T-helper 1 cell treated with Interleukin-12 subunit alpha and Interleukin-12 subunit beta and Interleukin-4 antibody, amounts not matched to agents 30 ng/mL and 1 ng/mL, for 36 hours (primary cell): ENCODE data around the gene GATM. TPM values are rescaled to one million over a fixed set of nuclear protein-coding genes. Genes with fewer than 3 reads are reported as not detected.
"Not testable (repeated sequence)": the region's sequence is repeated elsewhere in the genome, so short reads cannot be mapped to it uniquely, and the experiment has no call there.

Experiments
- intact Hi-C: fragments of 100-400 bp; cut with micrococcal nuclease; formaldehyde crosslinking; loops from one replicate; pipeline ENCODE4 v1.15.1; 2024
- total RNA-seq: library from RNA; stranded (reverse); gene quantifications from 2 replicates; pipeline ENCODE4 v1.2.3, GENCODE V29; 2022

GATM gene
- total RNA-seq, 1 donor from 2014 or later = 1.6 TPM

- intact Hi-C loops = not testable (repeated sequence)
Observed at GRCh38 chr15:45314117-45314516, 64.2 kb downstream of the GATM start.

Other genes with a start within 250 kb of the GATM start
- gene DUOXA1, start 248.7 kb downstream of the GATM start, total RNA-seq = 0.42 TPM in 1 of 2 replicates, not detected in the other
- 0.02 and 0.07 TPM in 2 replicates for gene DUOX1, start 248.6 kb downstream of the GATM start, total RNA-seq
- 2.2 and 2.8 TPM in 2 replicates for gene SHF, start 190.6 kb downstream of the GATM start, total RNA-seq
- gene SLC28A2, start 126.3 kb downstream of the GATM start, total RNA-seq = not detected in 2 replicates
- gene SLC30A4, start 144.2 kb upstream of the GATM start, total RNA-seq = 3.5 and 3.7 TPM in 2 replicates
- gene BLOC1S6, start 208.8 kb upstream of the GATM start, total RNA-seq = 33.9 and 40.9 TPM in 2 replicates